RPMI7951 (cell line): ENCODE measurements around the gene SLFN12L. TPM values are rescaled to one million over a fixed set of nuclear protein-coding genes. Genes with fewer than 3 reads are reported as not detected.
A peak's percentile ranks its signal among the peaks of the same experiment; 100 is the strongest.
"Not testable (repeated sequence)": the region's sequence is repeated elsewhere in the genome, so short reads cannot be mapped to it uniquely, and the experiment has no call there.

ENCODE experiments used
- DNase-seq: peaks from one replicate; pipeline ENCODE4 v3.0.0-alpha.2; 2012; ENCODE audit warnings: low read depth
- total RNA-seq: library from RNA; depleted of rRNA; stranded (reverse); fragments of >200 nt; shearing (Covaris generic); gene quantifications from 2 replicates; pipeline ENCODE4 v1.2.3, GENCODE V29; 2014; rRNA removed

The SLFN12L gene
- 0.20 TPM in 1 of 2 replicates, not detected in the other for total RNA-seq

DNA sequence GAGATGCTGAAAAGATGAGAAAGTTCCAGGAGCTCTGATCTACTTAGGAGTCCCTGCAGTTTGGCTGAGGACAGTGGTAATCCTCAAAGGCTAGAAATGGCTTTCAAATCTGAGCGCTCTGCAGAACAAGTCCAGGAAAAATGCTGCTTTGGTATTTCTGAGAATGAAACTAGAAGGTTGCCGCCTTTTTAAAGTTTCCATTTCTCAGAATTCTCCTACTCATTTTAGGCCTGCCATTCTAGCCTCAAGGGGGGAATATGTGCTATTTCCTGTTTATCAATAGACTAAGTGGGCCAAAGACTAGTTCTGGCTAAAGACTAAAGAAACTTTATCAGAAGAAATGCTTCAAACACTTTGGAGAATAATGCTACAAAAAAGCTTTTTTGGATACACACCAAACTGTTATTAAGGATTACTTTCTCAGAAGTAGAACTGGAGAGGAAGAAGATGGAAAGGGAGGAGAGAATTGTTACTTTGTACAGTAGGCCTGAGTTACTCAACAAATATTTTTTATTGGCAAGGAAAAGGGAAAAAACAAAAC, at the start of gene SLFN12L:
Gene SLFN12L (minus strand): TSS at position 78 of the 541 bp plus-strand sequence. CDS start 15,314 bp downstream, outside the sequence.
- DNase-seq: no peak

DNA sequence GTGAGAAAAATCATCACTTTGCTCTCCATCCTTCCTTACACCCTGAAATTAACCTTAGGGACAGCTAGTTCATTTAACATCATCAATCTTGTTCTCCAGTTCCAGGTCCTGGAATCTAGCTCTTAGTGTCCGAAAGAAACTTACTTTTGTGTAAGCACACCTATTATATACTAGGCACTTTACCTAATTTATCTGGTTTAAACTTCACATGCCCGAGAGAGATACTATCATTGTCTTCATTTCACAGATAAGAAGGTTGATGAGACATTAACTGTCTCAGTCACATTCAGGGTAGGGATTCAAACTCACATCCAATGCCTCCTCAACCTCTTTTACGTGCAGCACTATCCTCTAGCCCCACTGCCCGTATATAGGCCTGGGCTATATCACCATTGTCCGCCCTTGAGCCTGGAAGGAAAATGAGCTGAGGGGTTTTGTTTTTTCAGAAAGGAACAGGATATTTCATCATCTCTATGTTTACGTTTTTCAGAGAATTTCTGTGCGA, 49.1 kb upstream of the SLFN12L start:
- DNase-seq: no peak

DNA sequence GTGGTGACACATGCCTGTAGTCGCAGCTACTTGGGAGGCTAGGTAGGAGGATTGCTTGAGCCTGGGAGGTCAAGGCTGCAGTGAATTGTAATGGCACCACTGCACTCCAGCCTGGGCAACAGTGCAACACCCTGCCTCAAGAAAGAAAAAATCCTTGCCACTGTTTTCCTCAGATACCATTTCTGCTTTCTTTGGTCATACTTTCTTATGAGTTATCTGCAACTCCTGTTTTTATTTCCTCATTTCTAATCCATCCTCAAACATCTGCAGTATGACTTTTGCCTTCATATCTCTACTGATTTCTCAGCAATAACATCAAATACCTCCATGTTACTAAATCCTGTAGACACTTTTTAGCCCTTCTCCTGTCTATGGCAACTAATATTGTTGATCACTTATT, 46.6 kb upstream of the SLFN12L start:
- no peak for DNase-seq

DNA sequence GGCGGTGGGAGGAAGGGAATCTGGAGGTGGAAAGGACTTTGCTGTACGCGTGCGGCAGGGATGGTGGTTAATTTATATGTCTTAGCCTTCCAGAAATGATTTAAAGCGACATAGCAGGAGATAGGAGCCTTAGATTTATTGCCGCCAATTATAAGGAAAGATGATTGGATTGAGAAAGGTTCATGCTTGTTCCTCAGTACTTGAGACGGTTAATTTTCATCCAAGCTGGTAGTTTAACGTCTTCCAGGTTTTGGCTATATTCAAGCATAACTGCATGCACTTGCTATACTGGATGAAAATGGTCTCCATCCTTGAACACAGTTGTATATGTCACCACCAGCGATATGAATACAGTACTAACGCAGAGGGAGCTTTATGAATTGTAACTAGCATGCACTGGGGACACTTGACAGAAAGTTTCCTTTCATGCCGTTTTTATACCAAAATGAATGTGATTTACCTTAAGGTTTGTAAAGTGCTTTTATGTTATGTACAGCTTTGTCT, 41.5 kb upstream of the SLFN12L start:
- no peak for DNase-seq

DNA sequence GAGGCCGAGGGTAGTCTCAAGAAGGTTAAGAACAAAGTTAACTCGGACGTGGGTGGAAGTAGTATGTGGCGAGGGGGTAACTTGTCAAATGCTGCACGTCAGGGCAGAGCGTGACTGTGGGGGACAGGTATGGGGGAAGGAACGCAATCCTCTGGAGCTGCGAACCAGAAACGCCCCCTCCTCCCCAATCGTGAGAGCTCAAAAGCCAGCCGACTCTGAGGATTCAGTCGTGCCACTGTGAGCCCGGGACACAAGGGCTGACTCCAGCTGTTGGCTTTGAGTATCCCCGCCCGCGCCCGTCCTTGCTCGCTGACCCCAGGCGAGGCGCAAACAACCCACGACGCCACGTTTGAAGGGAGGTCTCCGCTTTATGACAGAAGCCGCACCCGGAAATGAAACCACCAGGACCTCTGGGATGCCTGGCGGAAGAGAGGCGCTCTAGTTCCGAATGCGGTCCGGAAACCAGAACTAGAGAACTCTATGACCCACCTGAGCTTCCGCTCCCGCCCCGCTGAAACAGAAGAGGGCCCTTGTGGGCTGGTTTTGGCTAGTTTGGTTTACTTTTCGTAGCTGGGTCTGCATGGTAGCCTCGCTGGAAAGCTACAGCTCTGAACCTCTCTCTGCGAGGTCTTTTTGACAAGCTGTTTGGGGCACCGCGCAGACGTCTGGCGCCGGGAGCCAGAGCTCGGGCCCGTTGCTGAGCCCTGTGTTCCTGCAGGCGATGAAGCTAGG, 40.9 kb upstream of the SLFN12L start, which contains the start of gene PEX12:
Gene PEX12 (minus strand): TSS at position 375 of the 732 bp plus-strand sequence. CDS start 550 bp downstream, outside the sequence.
- peak; percentile 87 for DNase-seq

DNA sequence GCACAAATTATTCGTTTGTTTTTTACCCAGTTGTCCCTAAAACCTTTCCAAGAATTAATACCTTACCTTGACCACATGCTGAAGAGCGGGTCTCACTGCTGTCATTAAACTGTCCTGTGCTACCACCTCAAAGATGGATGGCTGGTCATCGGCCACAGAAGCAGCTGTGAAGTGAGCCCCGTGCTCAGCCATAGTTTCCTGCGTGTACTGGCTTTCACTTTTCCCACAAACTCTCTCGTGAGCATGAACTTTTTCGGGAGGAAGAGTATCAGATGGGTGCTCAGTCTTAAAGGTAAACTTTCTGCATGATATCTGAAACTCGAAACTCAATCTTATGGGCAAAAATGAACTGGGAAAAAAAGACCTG, 40.3 kb upstream of the SLFN12L start:
- DNase-seq: no peak

DNA sequence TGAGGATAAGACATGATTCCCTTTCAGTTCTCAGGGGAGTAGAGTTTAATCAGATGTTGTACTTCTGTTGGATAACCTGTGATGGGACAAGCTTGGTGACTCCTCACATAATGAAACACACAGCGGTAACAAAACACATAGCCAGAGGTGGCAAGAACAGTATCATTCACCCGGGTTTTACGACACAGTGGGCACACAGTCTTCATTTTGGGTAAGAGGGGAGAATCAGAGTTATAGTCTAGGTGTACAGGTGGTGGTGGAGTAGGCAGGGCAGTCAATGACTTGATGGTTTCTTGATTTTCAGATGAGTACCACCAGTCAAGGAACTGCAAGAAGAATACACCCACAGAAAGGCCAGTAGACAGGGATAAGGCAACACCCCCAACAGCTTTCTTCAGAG, 38.3 kb upstream of the SLFN12L start:
- no peak for DNase-seq

DNA sequence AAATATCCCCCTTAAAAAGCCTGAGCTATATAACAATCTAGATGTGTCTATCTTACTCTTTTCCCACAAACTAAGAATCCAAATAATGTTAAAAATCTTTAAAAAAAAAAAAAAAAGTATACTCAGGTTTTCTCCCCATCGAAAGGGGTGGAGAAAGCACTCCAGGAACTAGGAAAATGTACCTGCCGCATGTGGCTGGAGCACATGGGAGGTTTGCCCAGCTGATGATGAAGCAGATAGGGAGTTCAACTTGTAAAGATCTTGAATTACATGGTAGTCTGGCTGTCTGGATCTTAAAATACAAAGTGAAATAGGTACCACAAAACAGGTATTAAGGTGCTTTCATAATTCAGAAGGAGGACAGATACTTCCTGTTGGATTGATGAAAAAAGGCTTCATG, 31.9 kb upstream of the SLFN12L start:
- no peak for DNase-seq

DNA sequence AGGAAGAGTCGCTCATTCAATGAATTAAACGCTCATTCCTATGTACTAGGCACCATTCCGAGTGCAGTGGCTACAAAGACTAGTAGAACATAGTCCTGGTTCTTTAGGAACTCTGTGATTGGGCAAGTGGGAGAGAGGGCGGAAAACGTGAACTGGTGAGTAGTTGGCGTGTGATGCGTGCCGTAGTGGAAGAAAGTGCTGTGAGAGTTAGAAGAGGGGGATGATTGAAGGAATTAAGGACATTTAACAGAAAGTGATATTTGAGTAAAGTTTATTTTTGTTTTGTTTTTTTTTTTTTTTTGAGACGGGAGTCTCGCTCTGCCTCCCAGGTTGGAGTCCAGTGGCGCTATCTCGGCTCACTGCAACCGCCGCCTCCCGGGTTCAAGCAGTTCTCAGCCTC, 31.1 kb upstream of the SLFN12L start:
- peak; percentile 63 for DNase-seq

DNA sequence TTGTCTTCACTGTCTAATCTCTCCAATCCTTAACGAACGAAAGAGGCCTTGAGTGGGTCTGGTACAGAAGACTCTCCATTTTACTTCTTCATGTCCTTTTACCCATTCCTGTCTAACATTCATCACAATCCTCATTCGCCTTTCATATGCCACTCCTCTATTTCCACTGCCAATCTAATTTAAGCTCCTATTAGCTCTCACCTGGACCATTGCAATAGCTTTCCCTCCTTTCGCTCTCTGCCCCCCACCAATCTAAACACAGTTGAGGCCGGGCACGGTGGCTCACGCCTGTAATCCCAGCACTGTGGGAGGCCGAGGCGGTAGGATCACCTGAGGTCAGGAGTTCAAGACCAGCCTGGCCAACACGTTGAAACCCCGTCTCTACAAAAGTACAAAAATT, 29.5 kb upstream of the SLFN12L start:
- DNase-seq: no peak

DNA sequence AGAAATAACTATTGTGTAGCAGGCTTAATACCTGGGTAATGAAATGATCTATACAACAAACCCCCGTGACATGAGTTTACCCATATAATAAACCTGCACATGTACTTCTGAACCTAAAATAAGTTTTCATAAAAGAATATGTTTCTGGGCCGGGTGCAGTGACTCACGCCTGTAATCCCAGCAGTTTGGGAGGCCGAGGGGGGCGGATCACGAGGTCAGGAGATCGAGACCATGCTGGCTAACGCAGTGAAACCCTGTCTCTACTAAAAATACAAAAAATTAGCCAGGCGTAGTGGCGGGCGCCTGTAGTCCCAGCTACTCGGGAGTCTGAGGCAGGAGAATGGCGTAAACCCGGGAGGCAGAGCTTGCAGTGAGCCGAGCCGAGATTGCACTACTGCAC, 25.7 kb upstream of the SLFN12L start:
- DNase-seq: not testable (repeated sequence)

DNA sequence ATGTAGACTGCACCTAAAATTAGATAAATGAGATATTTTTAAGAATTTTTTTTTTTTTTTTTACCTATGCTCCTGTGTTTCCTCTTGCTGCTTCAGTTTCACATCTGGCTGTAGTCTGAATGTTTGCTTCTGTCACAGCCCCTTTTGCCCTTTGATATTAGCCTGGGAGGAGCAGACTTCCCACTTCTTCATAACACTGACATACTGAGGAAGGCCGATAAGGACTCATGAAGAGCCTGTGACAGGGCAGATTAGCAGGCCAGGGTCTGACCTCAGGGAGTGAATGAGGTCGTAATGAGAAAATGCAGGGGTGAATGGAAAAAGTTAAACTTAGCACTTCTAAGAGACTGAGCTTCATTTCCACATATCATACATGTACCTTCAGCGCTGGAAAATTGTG, 23.2 kb upstream of the SLFN12L start, which contains the start of gene SLFN14:
Gene SLFN14 (minus strand): TSS at position 117 of the 400 bp plus-strand sequence. CDS start 2,757 bp downstream, outside the sequence.
- DNase-seq: no peak

DNA sequence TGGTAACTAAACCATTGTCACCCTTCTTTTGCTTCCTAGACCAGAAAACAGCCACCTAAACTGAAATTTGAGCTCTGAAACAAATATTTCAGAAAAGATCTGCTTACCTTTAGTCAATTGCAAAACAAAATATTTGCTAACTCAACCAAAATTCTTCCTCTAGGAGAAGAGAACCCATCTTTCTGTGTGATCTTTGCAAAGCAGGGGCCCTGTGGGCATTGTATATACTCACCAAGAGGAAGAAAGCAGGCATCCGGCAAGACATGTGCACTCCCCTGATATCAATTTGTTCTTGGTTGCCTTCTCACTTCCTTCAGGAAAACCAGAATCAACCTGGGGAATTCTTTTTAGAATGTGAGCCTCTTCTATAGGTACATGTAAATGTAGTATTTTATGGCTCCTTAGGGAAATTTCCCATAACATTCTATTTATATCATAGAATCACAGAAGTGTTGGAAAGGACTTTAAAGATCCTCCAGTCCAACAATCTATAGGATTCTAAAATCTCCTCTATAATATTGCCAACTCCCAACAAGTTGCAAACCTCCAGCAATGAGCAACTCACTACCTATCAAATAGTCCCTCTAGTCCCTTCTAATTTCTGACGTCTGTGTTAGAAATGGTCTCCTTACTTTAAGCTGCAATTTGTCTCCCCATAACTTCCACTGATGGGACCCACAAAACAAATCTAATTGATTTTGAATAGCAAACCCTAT, 22.2 kb upstream of the SLFN12L start:
- DNase-seq: no peak

DNA sequence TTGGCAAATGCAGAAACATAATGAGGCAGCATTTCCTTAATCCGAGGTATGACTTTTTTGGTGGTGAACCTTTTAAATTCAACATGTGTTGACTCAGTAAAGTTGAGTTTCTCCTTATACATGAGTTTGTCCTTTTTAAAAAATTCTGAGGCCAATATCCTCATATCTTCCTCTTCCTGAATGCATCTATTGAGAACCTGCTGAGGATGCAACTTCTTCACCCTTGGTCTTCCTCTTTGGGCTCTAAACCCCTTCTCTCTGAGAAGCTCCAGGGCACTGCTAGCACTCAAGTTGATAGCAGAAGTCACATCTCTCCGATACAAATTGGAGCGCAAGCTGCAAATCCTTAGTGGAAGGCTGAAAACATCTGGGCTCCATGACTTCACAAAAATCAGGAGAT, 19.9 kb upstream of the SLFN12L start:
- no peak for DNase-seq

DNA sequence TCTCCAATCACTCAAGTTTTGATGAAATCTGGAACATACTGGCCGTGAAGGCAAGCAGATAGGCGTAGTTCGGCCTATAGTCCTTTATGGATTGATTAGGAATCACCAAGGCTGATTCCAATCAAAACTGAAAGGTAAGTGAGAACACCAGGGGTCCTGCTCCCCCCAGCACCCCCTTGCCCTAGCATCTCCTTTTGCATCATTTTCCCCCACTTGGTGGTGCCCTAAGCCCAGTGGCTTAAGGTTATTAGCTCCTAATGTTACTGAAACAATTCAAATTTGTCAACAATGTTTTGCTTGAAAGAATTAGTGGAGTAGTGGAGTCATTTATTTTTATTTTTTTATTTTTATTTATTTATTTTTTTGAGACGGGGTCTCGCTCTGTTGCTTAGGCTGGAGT, 18.2 kb upstream of the SLFN12L start:
- DNase-seq: no peak

DNA sequence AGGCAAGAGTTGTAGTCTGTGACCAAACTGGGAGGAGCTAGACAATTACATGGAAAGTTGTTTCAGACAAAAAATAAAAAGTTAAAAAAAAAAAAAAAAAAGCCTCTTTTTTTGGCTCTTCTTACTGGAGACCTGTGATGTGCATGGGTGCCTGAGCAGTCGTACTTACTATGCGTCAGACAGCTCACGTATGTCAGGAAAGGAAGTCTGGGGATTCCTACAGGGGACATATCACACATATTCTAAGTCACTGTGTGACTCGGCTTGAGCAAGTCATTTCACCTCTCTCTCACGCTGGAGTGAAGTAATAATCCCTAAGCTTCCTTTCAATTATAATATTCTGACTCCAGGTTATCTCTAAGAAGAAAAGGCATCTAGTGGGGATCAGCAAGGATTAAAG, 17.2 kb upstream of the SLFN12L start:
- no peak for DNase-seq

DNA sequence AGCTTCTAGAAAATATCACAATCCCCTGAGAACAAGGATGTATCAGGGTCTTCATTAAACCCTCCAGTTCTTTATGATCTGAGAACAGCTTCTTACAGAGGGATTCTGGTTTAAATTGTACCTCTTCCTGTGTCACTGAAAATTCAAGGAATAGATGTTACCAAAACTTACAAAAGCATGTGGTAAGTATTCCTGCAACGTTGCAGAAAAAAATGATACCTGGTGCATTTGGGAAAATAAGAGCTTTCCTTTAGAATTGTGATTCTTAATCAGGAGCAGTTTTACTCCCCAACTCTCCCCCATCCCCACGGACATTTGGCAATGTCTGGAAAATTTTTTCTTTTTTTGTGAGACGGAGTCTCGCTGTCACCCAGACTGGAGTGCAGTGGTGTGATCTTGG, 15.8 kb upstream of the SLFN12L start:
- no peak for DNase-seq

DNA sequence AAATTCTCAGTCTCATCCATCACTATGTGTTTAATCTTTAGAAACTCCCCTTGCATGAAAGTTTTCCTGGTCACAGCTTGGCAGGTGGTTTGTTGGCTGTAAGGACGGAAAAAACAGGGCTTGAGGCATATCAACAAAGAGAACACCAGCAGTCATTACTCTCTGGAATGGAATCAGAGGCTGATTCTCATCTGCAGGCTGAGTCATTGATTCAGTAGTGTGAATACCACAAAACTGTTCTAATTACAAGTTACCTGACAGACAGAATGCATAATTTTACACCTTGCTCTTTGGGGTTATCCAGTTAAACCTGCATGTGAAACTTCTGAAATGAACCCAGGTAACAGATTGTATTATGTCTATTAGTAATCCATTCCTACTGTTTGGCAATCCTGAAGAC, 11.5 kb upstream of the SLFN12L start:
- DNase-seq: no peak

DNA sequence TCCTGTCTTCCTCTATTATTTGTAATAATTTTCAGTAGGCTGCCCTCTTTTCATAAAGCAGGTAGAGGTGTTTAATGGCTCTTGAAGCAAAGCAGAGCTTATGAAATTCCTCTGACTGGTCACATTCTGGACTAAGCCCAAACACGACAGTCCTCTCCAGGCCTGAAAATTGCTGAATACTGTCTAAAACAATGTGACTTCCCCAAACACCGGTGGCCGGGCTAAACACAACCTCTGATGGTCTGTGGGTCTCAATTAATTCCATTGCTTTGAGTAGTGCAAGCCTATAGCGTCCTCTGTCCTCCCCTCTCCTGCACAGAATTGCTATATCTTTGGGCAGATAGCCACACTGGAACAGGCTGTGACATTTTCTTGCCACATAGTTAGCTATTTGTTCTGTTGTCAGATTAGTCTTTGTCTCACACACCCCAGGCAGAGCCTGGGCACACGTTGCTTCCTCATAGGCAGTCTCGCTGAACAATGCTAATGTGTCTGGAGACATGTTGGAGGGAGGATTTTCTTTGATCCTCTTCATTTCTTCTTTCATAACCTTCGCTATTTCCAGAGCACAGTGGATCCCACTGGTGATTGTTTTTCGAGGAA, 10.8 kb upstream of the SLFN12L start:
- no peak for DNase-seq

DNA sequence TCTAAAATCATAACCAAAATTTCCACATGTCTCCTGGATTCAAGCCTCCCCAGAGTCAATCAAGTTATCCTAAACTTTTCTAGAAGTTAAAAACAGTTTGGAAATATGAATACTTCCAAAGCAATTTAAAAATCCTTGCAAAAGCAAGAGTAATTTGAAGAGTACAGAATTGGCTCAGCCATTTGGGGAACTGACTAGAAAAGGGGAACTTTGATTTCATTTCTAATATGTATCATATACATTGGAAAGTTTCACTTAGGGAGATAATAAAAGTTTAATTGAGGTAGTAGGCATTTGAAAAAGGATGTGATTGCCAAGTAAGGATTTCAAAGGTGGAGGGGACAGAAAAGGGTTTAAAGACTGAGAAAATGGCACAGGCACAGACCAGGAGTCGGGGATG, 9.0 kb upstream of the SLFN12L start:
- no peak for DNase-seq

DNA sequence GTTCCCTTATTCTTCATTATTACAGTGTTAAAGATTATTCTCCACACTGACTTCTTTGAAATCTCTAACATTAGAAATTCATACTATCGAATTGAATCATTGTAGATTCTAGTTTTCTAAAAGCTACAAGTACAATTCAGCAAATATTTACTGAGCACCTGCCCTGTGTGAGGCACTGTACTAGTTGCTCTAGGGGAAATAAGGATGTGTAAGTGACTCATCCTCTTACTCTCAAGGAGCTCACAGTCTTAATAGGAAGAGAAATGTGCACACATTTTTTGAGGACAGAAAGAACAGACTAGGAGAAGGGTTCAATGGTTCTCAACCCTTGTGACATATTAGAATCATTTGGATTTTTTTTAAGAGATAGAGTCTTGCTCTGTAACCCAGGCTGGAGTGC, 7.7 kb upstream of the SLFN12L start:
- DNase-seq: no peak

DNA sequence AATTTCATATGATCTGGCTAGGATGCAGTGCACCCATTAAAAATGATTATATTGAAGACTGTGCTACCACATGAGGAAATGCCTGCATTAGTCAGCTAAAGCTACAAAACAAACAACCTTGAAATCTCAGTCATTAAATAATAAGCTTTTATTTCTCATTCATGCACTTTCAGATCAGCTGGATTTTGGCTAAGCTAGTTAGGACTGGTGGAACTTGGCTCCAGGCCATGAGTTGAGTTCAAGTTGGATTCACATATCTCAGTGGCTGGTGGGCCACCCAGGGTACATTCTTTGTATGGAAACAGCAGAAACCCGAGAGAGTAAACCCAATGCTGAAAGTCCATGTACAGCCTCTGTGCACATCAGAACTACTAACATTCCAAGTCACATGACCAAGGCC, 6.4 kb upstream of the SLFN12L start:
- DNase-seq: no peak
